ENCODE measurements around the gene FAT3.

- TF ChIP-seq CTCF (IDR thresholded peaks at IDR 0.05) (no peak), SIN3A (IDR thresholded peaks at IDR 0.05; ENCODE audit: borderline replicate concordance, insufficient read depth, low read depth, low read length) (no peak), TCF7L2 (IDR thresholded peaks at IDR 0.05; ENCODE audit: low read depth, low read length) (no peak), POLR2AphosphoS5 (IDR thresholded peaks at IDR 0.05; ENCODE audit: low read depth, low read length) (no peak)
- TF ChIP-seq, protein P1, sequence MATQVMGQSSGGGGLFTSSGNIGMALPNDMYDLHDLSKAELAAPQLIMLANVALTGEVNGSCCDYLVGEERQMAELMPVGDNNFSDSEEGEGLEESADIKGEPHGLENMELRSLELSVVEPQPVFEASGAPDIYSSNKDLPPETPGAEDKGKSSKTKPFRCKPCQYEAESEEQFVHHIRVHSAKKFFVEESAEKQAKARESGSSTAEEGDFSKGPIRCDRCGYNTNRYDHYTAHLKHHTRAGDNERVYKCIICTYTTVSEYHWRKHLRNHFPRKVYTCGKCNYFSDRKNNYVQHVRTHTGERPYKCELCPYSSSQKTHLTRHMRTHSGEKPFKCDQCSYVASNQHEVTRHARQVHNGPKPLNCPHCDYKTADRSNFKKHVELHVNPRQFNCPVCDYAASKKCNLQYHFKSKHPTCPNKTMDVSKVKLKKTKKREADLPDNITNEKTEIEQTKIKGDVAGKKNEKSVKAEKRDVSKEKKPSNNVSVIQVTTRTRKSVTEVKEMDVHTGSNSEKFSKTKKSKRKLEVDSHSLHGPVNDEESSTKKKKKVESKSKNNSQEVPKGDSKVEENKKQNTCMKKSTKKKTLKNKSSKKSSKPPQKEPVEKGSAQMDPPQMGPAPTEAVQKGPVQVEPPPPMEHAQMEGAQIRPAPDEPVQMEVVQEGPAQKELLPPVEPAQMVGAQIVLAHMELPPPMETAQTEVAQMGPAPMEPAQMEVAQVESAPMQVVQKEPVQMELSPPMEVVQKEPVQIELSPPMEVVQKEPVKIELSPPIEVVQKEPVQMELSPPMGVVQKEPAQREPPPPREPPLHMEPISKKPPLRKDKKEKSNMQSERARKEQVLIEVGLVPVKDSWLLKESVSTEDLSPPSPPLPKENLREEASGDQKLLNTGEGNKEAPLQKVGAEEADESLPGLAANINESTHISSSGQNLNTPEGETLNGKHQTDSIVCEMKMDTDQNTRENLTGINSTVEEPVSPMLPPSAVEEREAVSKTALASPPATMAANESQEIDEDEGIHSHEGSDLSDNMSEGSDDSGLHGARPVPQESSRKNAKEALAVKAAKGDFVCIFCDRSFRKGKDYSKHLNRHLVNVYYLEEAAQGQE (IDR thresholded peaks at IDR 0.05; ENCODE audit: insufficient read depth in 1 of 2, low read depth in 2 of 2, low read length in 1 of 2) = no peak
Measured at GRCh38 chr11:92269021-92269420, 44.4 kb downstream of the FAT3 start.
